Spleen (tissue), 7 donors: Measurements from ENCODE around the gene SORCS1.

Experiments
- CTCF ChIP-seq, 11 experiments: fragments of 200-600 bp in 7 of 11; fragments of 450-650 bp in 4 of 11; sonication (generic) in 4 of 11; IDR thresholded peaks in 8 of 11; conservative IDR thresholded peaks in 3 of 11; 1 replicate in 7 of 11; 2 replicates in 4 of 11; pipeline versions ENCODE4 v1.4.0 to v1.8.0; 2016 to 2021; ENCODE audit warnings: antibody characterized with exemption in 11 of 11, inconsistent platforms in 4 of 11, mild to moderate bottlenecking in 1 of 11
- POLR2A ChIP-seq, 3 donors: fragments of 450-650 bp; IDR thresholded peaks; one replicate each; pipeline ENCODE4 v1.5.1; 2017; ENCODE audit warnings: antibody characterized with exemption in 3 of 3, mild to moderate bottlenecking in 1 of 3
- donor health status: DM: no; HTN: no; CAD: no; lungs with moderate emphysema.
- donor health status: DM: no; HTN: no; CAD: no.
- donor health status: DM: no; HTN: no; CAD: no.

GRCh38 chr10:107059068-107059804, 105.3 kb downstream of the SORCS1 start:
- TF ChIP-seq POLR2A (IDR thresholded peaks at IDR 0.05) (no peak), CTCF (IDR thresholded peaks at IDR 0.05 in 8 of 11, conservative IDR thresholded peaks at IDR 0.05 in 3 of 11) (no peak)
